HEK293 (cell line): ENCODE results near the gene GH1.
"Not testable (repeated sequence)": the region's sequence is repeated elsewhere in the genome, so short reads cannot be mapped to it uniquely, and the experiment has no call there.

Experiments
- CTCF ChIA-PET: fragments of 350-600 bp; formaldehyde crosslinking; extraction: SDS; loops from one replicate; lab custom pipeline; 2021; ENCODE audit warnings: antibody characterized with exemption; lab: Yijun Ruan, JAX
- POLR2A ChIA-PET: fragments of 300-600 bp; formaldehyde crosslinking; extraction: SDS; loops from one replicate; lab custom pipeline; 2020; ENCODE audit warnings: antibody characterized with exemption, inconsistent platforms; lab: Yijun Ruan, JAX
- H3K27ac ChIP-seq: fragments of 200-500 bp; sonication (Bioruptor generic); 2 replicates; pipeline ENCODE4 v1.5.1; 2014; ENCODE audit warnings: low read depth, low read length, control low read depth, inconsistent platforms; ENCODE audit errors: extremely low read depth
- H3K36me3 ChIP-seq, 2 experiments: fragments of 200-500 bp in 1 of 2; sonication (Bioruptor generic) in 1 of 2; 1 replicate in 1 of 2; 2 replicates in 1 of 2; pipeline ENCODE4 v1.5.1; 2014 to 2017; ENCODE audit warnings: inconsistent platforms in 2 of 2, low read length in 2 of 2; ENCODE audit not compliant: control insufficient read depth in 2 of 2, insufficient read depth in 1 of 2
- H3K4me1 ChIP-seq: fragments of 200-500 bp; sonication (Bioruptor generic); 2 replicates; pipeline ENCODE4 v1.5.1; 2014; ENCODE audit warnings: mild to moderate bottlenecking, low read length, inconsistent platforms; ENCODE audit not compliant: control insufficient read depth, insufficient read depth
- H3K4me3 ChIP-seq: 2 replicates; pipeline ENCODE4 v1.5.1; 2011; ENCODE audit warnings: low read depth, mild to moderate bottlenecking, control low read depth, low read length, moderate library complexity
- H3K9me3 ChIP-seq: fragments of 200-500 bp; sonication (Bioruptor generic); 2 replicates; pipeline ENCODE4 v1.5.1; 2014; ENCODE audit warnings: low read depth, low read length, inconsistent platforms; ENCODE audit not compliant: control insufficient read depth, insufficient read depth
- FEZF1 ChIP-seq: fragments of 450-650 bp; formaldehyde crosslinking; IDR thresholded peaks from 2 replicates; pipeline ENCODE4 v1.5.1; 2016; ENCODE audit warnings: missing biosample characterization, missing genetic modification characterization
- GFI1B ChIP-seq: fragments of 450-650 bp; formaldehyde crosslinking; IDR thresholded peaks from 2 replicates; pipeline ENCODE4 v1.5.1; 2016; ENCODE audit warnings: missing biosample characterization, missing genetic modification characterization
- KLF10 ChIP-seq: fragments of 450-650 bp; IDR thresholded peaks from 2 replicates; pipeline ENCODE4 v1.5.1; 2018; ENCODE audit warnings: missing biosample characterization, mild to moderate bottlenecking, missing genetic modification characterization
- KLF7 ChIP-seq: fragments of 450-650 bp; formaldehyde crosslinking; IDR thresholded peaks from 2 replicates; pipeline ENCODE4 v1.5.1; 2016; ENCODE audit warnings: missing biosample characterization, missing genetic modification characterization, borderline replicate concordance
- TRIM28 ChIP-seq: IDR thresholded peaks from 2 replicates; pipeline ENCODE4 v1.6.1; 2011; ENCODE audit warnings: low read length, control low read depth, borderline replicate concordance
- YY1 ChIP-seq: fragments of 450-650 bp; formaldehyde crosslinking; IDR thresholded peaks from 2 replicates; pipeline ENCODE4 v1.5.1; 2018; ENCODE audit warnings: missing biosample characterization, missing genetic modification characterization
- ZNF114 ChIP-seq: fragments of 450-650 bp; formaldehyde crosslinking; IDR thresholded peaks from 2 replicates; pipeline ENCODE4 v1.5.0; 2017; ENCODE audit warnings: missing biosample characterization, missing genetic modification characterization
- ZNF174 ChIP-seq: fragments of 450-650 bp; formaldehyde crosslinking; IDR thresholded peaks from 2 replicates; pipeline ENCODE4 v1.5.0; 2017; ENCODE audit warnings: missing biosample characterization, mild to moderate bottlenecking, missing genetic modification characterization
- ZNF23 ChIP-seq: fragments of 450-650 bp; formaldehyde crosslinking; IDR thresholded peaks from 2 replicates; pipeline ENCODE4 v1.5.1; 2016; ENCODE audit warnings: missing biosample characterization, missing genetic modification characterization, borderline replicate concordance
- ZNF324 ChIP-seq: fragments of 450-650 bp; formaldehyde crosslinking; IDR thresholded peaks from 2 replicates; pipeline ENCODE4 v1.5.1; 2016; ENCODE audit warnings: missing biosample characterization, missing genetic modification characterization
- ZNF366 ChIP-seq: fragments of 450-650 bp; formaldehyde crosslinking; conservative IDR thresholded peaks from 2 replicates; pipeline ENCODE4 v1.5.1; 2016; ENCODE audit warnings: missing biosample characterization, missing genetic modification characterization
- ZNF394 ChIP-seq: fragments of 450-650 bp; formaldehyde crosslinking; IDR thresholded peaks from 2 replicates; pipeline ENCODE4 v1.5.1; 2016; ENCODE audit warnings: missing biosample characterization, missing genetic modification characterization, mild to moderate bottlenecking, moderate library complexity, borderline replicate concordance
- ZNF624 ChIP-seq: fragments of 450-650 bp; formaldehyde crosslinking; IDR thresholded peaks from 2 replicates; pipeline ENCODE4 v1.5.1; 2017; ENCODE audit warnings: missing biosample characterization, missing genetic modification characterization
- ZNF776 ChIP-seq: fragments of 450-650 bp; formaldehyde crosslinking; IDR thresholded peaks from 2 replicates; pipeline ENCODE4 v1.5.0; 2017; ENCODE audit warnings: missing biosample characterization, missing genetic modification characterization, borderline replicate concordance
- ZSCAN23 ChIP-seq: fragments of 450-650 bp; formaldehyde crosslinking; IDR thresholded peaks from 2 replicates; pipeline ENCODE4 v1.5.1; 2016; ENCODE audit warnings: missing biosample characterization, missing genetic modification characterization
- TF ChIP-seq, protein P1 (sequence below): fragments of 450-650 bp; formaldehyde crosslinking; IDR thresholded peaks from 2 replicates; pipeline ENCODE4 v1.5.1; 2017; ENCODE audit warnings: missing biosample characterization, missing genetic modification characterization

Gene GH1

DNA sequence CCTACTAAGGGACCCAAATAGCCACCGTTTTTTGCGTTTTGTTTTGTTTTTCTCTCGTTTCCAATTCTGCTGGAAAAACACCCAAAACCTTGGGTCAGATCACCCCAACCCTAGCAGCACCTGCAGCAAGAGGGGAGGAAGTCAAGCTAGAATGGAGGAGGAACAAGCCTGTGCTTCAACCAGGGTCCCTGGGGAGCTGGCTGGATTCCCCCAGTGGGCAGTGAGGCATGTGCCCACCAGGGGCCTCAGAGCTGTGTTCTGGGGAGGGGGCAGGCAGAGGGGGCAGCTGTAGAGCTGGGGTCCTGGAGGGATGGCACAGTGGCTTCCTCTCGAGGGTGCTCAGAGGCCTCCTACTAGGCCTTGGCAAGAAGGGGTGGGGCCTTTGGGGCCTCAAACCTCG is 7.0 kb upstream of the GH1 start:
- no peak for TF ChIP-seq GFI1B (tag by site-specific recombination)
- TF ChIP-seq ZNF624 (tag by site-specific recombination): no peak
- TF ChIP-seq ZSCAN23: no peak
- no peak for TF ChIP-seq ZNF114 (tag by site-specific recombination)
- TF ChIP-seq TRIM28: no peak
- TF ChIP-seq YY1 (tag by site-specific recombination): no peak
- TF ChIP-seq ZNF23: no peak
- TF ChIP-seq, protein P1, sequence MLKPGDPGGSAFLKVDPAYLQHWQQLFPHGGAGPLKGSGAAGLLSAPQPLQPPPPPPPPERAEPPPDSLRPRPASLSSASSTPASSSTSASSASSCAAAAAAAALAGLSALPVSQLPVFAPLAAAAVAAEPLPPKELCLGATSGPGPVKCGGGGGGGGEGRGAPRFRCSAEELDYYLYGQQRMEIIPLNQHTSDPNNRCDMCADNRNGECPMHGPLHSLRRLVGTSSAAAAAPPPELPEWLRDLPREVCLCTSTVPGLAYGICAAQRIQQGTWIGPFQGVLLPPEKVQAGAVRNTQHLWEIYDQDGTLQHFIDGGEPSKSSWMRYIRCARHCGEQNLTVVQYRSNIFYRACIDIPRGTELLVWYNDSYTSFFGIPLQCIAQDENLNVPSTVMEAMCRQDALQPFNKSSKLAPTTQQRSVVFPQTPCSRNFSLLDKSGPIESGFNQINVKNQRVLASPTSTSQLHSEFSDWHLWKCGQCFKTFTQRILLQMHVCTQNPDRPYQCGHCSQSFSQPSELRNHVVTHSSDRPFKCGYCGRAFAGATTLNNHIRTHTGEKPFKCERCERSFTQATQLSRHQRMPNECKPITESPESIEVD (tag by site-specific recombination): no peak
- no peak for TF ChIP-seq ZNF174 (tag by site-specific recombination)
- TF ChIP-seq ZNF324 (tag by site-specific recombination): no peak
- TF ChIP-seq KLF10 (tag by site-specific recombination): no peak
- TF ChIP-seq ZNF394 (tag by site-specific recombination): no peak
- TF ChIP-seq KLF7 (tag by site-specific recombination): no peak
- no peak for TF ChIP-seq ZNF366
- no peak for TF ChIP-seq ZNF776 (tag by site-specific recombination)
- no peak for TF ChIP-seq FEZF1 (tag by site-specific recombination)
- ChIA-PET POLR2A (no interaction called here), CTCF (interaction anchor here (0.7 kb wide), 1 partner anchor 100 kb away, joined by 3 read pairs; no protein-coding TSS in a partner anchor)
- Histone ChIP-seq H3K36me3 (no peaks in the 10 kb centered on the region), H3K27ac (no peak overlapping the region), H3K4me1 (no peaks in the 10 kb centered on the region), H3K9me3 (no peaks in the 10 kb centered on the region), H3K4me3 (no peak overlapping the region)

DNA sequence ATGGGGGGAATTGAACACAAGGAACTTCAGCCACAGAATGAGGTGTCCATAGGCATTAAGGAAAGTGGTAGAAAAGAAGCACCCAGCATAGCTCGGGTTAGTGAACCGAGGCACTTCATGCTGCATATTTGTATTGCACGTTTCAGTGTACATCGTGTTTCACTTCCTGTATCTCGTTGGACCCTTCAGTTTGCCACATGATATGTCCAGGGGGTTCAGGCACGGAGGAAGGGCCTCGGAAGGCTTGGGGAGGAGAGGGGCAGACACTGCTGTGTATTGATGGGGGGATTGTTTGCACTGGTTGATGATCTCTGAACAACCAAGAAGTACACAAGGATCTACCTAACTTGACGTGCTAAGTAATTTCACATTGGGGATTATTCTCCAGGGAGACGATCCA is 3.8 kb upstream of the GH1 start:
- H3K4me3 ChIP-seq, H3K27ac ChIP-seq, H3K4me1 ChIP-seq, H3K36me3 ChIP-seq, POLR2A ChIA-PET, H3K9me3 ChIP-seq: not testable (repeated sequence)
- CTCF ChIA-PET: interaction anchor here (1.0 to 1.8 kb wide), 2 partner anchors 24 to 104 kb away, joined by 6 to 8 read pairs; no protein-coding TSS in a partner anchor

DNA sequence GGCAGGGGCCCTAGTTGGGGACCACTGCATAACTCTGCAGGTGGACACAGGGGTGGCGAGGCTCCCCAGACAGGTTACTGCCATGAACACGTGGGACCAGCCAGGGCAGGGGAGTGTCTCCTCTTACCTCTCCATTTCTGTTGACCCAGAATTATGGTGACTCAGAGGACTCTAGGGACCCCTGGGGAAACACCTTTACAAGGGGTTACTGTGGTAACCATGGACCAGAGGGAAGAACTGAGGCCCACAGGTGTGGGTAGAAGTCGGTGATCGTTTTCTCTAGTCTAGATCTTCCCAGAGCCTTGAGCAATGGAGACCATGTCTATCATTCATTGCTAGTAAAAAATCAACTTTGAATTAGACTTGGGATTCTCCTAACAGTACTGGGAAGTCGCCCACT is 2.1 kb upstream of the GH1 start:
- H3K36me3 ChIP-seq, H3K27ac ChIP-seq, H3K4me1 ChIP-seq, POLR2A ChIA-PET, H3K9me3 ChIP-seq, H3K4me3 ChIP-seq: not testable (repeated sequence)
- CTCF ChIA-PET: interaction anchor here (0.6 to 4.5 kb wide), 14 partner anchors 8 to 361 kb away, joined by 3 to 58 read pairs (median 8); partner anchors contain the start of gene CSHL1

DNA sequence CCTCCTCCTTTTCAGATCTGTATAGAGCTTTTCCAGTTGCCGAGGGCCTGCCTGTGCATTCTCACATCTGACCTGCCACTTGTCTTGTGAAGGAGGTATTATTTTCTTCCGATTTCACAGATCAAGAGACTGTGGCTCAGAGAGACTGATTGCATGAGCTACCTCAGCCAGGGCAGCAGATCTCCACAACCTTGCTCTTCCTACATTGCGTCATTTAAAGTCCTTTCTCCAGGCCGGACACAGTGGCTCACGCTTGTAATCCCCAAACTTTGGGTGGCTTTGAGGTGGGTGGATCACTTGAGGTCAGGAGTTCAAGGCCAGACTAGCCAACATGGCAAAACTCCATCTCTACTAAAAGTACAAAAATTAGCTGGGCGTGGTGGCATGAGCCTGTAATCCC is 1.4 kb upstream of the GH1 start:
- H3K4me1 ChIP-seq: not testable (repeated sequence)

More for the DNA sequence above, 1.4 kb upstream of the GH1 start:
- CTCF ChIA-PET: interaction anchor here (0.6 to 4.5 kb wide), 35 partner anchors 8 to 371 kb away, joined by 3 to 58 read pairs (median 5); partner anchors contain the start of genes CD79B and CSHL1
- H3K4me3 ChIP-seq, H3K36me3 ChIP-seq, H3K27ac ChIP-seq, H3K9me3 ChIP-seq: not testable (repeated sequence)
- POLR2A ChIA-PET: interaction anchor here (0.6 to 2.0 kb wide), 2 partner anchors 23 to 226 kb away, joined by 3 to 10 read pairs; no protein-coding TSS in a partner anchor
